ENCODE results near the gene ATP8B4.
"Not testable (repeated sequence)": the region's sequence is repeated elsewhere in the genome, so short reads cannot be mapped to it uniquely, and the experiment has no call there.

The ATP8B4 gene

GRCh38 chr15:50119063-50120040 is at the start of gene ATP8B4:
ATP8B4 (minus strand) TSS chr15:50119233; CDS start chr15:50106966, 12,267 bp downstream.
- no peak for DNase-seq

- no peak for DNase-seq
These were observed 49.3 kb upstream of the ATP8B4 start for GRCh38 chr15:50168379-50168778.

GRCh38 chr15:50167110-50167509 is 48.1 kb upstream of the ATP8B4 start:
- no peak for DNase-seq

GRCh38 chr15:50166216-50166615 is 47.2 kb upstream of the ATP8B4 start:
- DNase-seq, result no peak

GRCh38 chr15:50164458-50164857 is 45.4 kb upstream of the ATP8B4 start:
- no peak for DNase-seq

GRCh38 chr15:50163719-50164410 is 44.8 kb upstream of the ATP8B4 start:
- DNase-seq, result no peak

- no peak for DNase-seq
These were observed 44.1 kb upstream of the ATP8B4 start for GRCh38 chr15:50162969-50163718.

GRCh38 chr15:50158236-50158635 is 39.2 kb upstream of the ATP8B4 start:
- DNase-seq, result not testable (repeated sequence)

GRCh38 chr15:50151476-50151875 is 32.4 kb upstream of the ATP8B4 start:
- DNase-seq, result no peak

- DNase-seq, result no peak
These were observed 31.8 kb upstream of the ATP8B4 start for GRCh38 chr15:50150851-50151250.

GRCh38 chr15:50150349-50150748 is 31.3 kb upstream of the ATP8B4 start:
- no peak for DNase-seq

GRCh38 chr15:50149090-50149489 is 30.1 kb upstream of the ATP8B4 start:
- no peak for DNase-seq

GRCh38 chr15:50148362-50148963 is 29.4 kb upstream of the ATP8B4 start:
- DNase-seq, result no peak

- DNase-seq, result no peak
These were observed 27.6 kb upstream of the ATP8B4 start for GRCh38 chr15:50146632-50147031.

GRCh38 chr15:50145451-50145872 is 26.4 kb upstream of the ATP8B4 start:
- no peak for DNase-seq

- no peak for DNase-seq
These were observed 25.5 kb upstream of the ATP8B4 start for GRCh38 chr15:50144341-50145120.

- no peak for DNase-seq
These were observed 24.3 kb upstream of the ATP8B4 start for GRCh38 chr15:50143255-50143860.

GRCh38 chr15:50141856-50142255 is 22.8 kb upstream of the ATP8B4 start:
- DNase-seq, result no peak

GRCh38 chr15:50140983-50141382 is 21.9 kb upstream of the ATP8B4 start:
- DNase-seq, result no peak

- no peak for DNase-seq
These were observed 21.1 kb upstream of the ATP8B4 start for GRCh38 chr15:50140098-50140497.

- DNase-seq, result no peak
These were observed 19.4 kb upstream of the ATP8B4 start for GRCh38 chr15:50138391-50138790.

All from stimulated activated CD4-positive, alpha-beta T cell treated with anti-CD3 and anti-CD28 coated beads, Interleukin-1b, Interleukin-23, amount 100 ng/mL, for 48 hours (primary cell).